Measurements from ENCODE around the gene YWHAE. TPM values are rescaled to one million over a fixed set of nuclear protein-coding genes. Genes with fewer than 3 reads are reported as not detected.

YWHAE gene
- total and polyA plus RNA-seq, 2 experiments from 2014 or later = 658 to 2,297 TPM

- H3K27ac ChIP-seq = no peak overlapping the region
- DNase-seq (ENCODE audit: low read depth in 1 of 2, low spot score in 1 of 2) = no peak
- no peaks in the 10 kb centered on the region for H3K4me1 ChIP-seq (ENCODE audit: low read depth)
- no peaks in the 10 kb centered on the region for H3K9me3 ChIP-seq (ENCODE audit: low read depth)
- peaks cover 4% of the 10 kb centered on the region for H3K27me3 ChIP-seq
- no peaks in the 10 kb centered on the region for H3K36me3 ChIP-seq
- no peak for TF ChIP-seq CTCF (IDR thresholded peaks at IDR 0.05; ENCODE audit: low read depth, low read length)
- H3K4me3 ChIP-seq = no peak overlapping the region
Measured at GRCh38 chr17:1301546-1301945, 98.5 kb downstream of the YWHAE start.

- Histone ChIP-seq H3K4me3 (no peak overlapping the region), H3K9me3 (ENCODE audit: low read depth) (no peaks in the 10 kb centered on the region), H3K4me1 (ENCODE audit: low read depth) (no peaks in the 10 kb centered on the region), H3K36me3 (no peaks in the 10 kb centered on the region), H3K27ac (no peak overlapping the region), H3K27me3 (peaks cover 4% of the 10 kb centered on the region)
- DNase-seq (ENCODE audit: low read depth in 1 of 2, low spot score in 1 of 2) = no peak
- TF ChIP-seq CTCF (IDR thresholded peaks at IDR 0.05; ENCODE audit: low read depth, low read length) = no peak
Measured at GRCh38 chr17:1300371-1300905, 99.6 kb downstream of the YWHAE start.

- Histone ChIP-seq H3K9me3 (ENCODE audit: low read depth) (no peaks in the 10 kb centered on the region), H3K27ac (no peak overlapping the region), H3K36me3 (no peaks in the 10 kb centered on the region), H3K27me3 (peaks cover 4% of the 10 kb centered on the region), H3K4me3 (no peak overlapping the region), H3K4me1 (ENCODE audit: low read depth) (no peaks in the 10 kb centered on the region)
- TF ChIP-seq CTCF (IDR thresholded peaks at IDR 0.05; ENCODE audit: low read depth, low read length) = no peak
- DNase-seq (ENCODE audit: low read depth in 1 of 2, low spot score in 1 of 2) = no peak
Measured at GRCh38 chr17:1299552-1300370, 100.3 kb downstream of the YWHAE start.

GRCh38 chr17:1298606-1299005 lies 101.4 kb downstream of the YWHAE start:
- peaks cover 4% of the 10 kb centered on the region for H3K27me3 ChIP-seq
- H3K36me3 ChIP-seq = no peaks in the 10 kb centered on the region
- H3K4me1 ChIP-seq (ENCODE audit: low read depth) = no peaks in the 10 kb centered on the region
- H3K4me3 ChIP-seq = no peak overlapping the region
- no peak overlapping the region for H3K27ac ChIP-seq
- no peak for TF ChIP-seq CTCF (IDR thresholded peaks at IDR 0.05; ENCODE audit: low read depth, low read length)
- no peaks in the 10 kb centered on the region for H3K9me3 ChIP-seq (ENCODE audit: low read depth)
- peak; percentile 12 to 40 for DNase-seq (ENCODE audit: low read depth in 1 of 2, low spot score in 1 of 2)

Other genes starting within 250 kb of the YWHAE start
- 55.4 and 67.5 TPM in 2 replicates for gene ABR, start 220.2 kb downstream of the YWHAE start, total RNA-seq
- 23.5 and 36.1 TPM in 2 replicates for gene ABR, start 220.2 kb downstream of the YWHAE start, polyA plus RNA-seq
- 0.39 and 0.92 TPM in 2 replicates for gene BHLHA9, start 129.8 kb downstream of the YWHAE start, total RNA-seq
- gene BHLHA9, start 129.8 kb downstream of the YWHAE start, polyA plus RNA-seq = not detected in 2 replicates
- gene TRARG1, start 120.6 kb downstream of the YWHAE start, total RNA-seq = not detected in 2 replicates
- gene TRARG1, start 120.6 kb downstream of the YWHAE start, polyA plus RNA-seq = not detected in 2 replicates
- gene CRK, start 56.0 kb upstream of the YWHAE start, total RNA-seq = 25.0 and 28.7 TPM in 2 replicates
- gene CRK, start 56.0 kb upstream of the YWHAE start, polyA plus RNA-seq = 33.1 and 46.0 TPM in 2 replicates
- gene MYO1C, start 92.5 kb upstream of the YWHAE start, total RNA-seq = 43.7 and 63.9 TPM in 2 replicates
- 34.1 and 58.4 TPM in 2 replicates for gene MYO1C, start 92.5 kb upstream of the YWHAE start, polyA plus RNA-seq
- 22.5 and 24.6 TPM in 2 replicates for gene INPP5K, start 116.4 kb upstream of the YWHAE start, total RNA-seq
- gene INPP5K, start 116.4 kb upstream of the YWHAE start, polyA plus RNA-seq = 13.8 and 18.1 TPM in 2 replicates
- gene PITPNA, start 162.6 kb upstream of the YWHAE start, total RNA-seq = 33.1 and 33.6 TPM in 2 replicates
- gene PITPNA, start 162.6 kb upstream of the YWHAE start, polyA plus RNA-seq = 68.0 and 75.4 TPM in 2 replicates
- gene SLC43A2, start 228.6 kb upstream of the YWHAE start, total RNA-seq = 3.0 and 5.3 TPM in 2 replicates
- 2.5 and 4.7 TPM in 2 replicates for gene SLC43A2, start 228.6 kb upstream of the YWHAE start, polyA plus RNA-seq
- 7.6 and 9.8 TPM in 2 replicates for gene SCARF1, start 245.5 kb upstream of the YWHAE start, total RNA-seq
- gene SCARF1, start 245.5 kb upstream of the YWHAE start, polyA plus RNA-seq = 1.8 and 3.2 TPM in 2 replicates
- 63.0 and 79.4 TPM in 2 replicates for gene RILP, start 249.6 kb upstream of the YWHAE start, total RNA-seq
- gene RILP, start 249.6 kb upstream of the YWHAE start, polyA plus RNA-seq = 31.7 and 38.9 TPM in 2 replicates

Measured in cardiac muscle cell (in vitro differentiated cells and primary cell).